HG03108 (cell line): Measurements from ENCODE around the gene SLC9A8.

Source experiments
- ATAC-seq: cut with Tn5 transposase; IDR thresholded peaks from one replicate; pipeline ENCODE4 v1.9.1; 2021; ENCODE audit warnings: moderate library complexity; ENCODE audit not compliant: unreplicated experiment

SLC9A8 gene

DNA sequence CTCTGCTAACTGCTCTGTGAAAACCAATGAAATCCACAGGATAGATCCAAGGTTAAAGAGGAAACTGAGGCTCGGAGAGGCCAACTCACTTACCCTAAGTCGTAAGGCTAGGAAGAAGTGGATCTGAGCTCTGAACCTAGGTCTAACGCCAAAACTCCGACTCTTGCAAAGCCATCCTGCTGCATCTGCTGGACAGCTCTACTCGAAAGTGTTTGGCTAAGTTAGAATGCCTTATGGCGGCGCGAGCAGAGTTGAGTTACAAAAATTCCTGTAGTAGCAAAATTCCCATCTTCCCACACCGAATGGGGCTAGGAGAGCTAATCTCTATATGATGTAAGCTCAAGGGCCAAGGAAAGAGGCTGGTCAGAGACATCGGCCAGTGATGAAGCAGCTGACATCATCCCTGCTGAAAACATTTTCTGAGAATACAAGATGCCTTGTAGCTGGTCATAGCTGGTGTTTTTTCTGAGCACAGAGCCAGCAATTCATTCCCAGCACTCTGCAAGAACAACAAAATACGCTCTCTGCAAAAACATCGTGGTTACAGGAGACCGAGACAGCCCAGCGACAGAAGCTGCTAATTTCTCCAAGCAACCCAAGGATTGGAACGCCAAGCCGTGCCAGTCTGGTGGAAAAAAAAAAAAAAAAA lies 100.9 kb downstream of the SLC9A8 start:
- ATAC-seq: no peak

DNA sequence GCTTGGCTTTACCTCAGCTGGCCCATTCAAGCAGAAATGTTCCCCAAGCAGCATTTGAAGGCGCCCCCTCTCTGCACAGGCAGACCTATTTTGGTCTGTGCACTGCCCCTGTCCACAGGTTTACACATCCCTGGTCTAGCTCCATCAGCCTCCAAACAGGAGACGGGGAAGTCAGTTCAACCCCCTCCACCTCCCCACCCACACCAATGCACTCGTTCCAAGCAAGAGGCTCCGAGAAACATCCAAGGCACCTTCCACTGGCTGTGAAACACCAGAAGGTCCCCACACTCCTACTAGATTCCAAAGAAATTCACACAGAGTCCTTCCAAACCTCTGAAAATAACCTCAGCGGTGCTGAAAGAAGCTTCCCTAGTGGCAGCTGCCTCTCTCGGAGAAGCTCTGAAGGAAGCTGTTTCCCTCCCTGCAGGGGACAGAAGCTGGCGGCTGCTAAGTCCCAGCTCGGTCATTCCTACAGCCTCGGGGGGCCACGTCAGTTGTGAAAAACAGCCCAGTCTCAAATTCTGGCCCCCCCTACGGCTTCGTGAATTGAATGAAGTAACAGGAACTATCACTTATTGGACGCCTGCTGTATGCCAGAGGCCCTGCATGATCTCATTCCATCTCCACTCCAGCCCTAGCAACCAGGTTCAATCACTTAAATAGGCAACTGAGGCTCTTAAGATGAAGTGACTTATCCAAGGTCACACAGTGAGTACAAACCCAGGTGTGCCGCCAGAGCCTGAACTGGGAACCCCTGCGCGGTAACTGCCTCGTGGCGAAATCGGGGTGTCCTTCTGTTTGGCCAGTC lies 101.9 kb downstream of the SLC9A8 start:
- no peak for ATAC-seq

DNA sequence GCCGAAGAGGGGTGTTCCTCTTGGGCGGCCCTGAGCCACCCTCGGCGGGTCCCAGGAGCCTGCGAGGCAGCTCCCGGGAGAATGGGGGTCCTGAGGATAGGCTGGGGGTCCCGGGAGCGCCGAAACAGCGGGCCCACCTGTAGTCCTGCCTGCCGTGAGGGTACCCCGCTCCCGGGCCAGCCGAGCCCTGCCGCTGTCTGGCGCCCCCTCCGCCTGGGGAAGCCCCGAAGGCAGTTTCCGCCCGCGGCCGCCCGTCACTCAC lies 102.4 kb downstream of the SLC9A8 start:
- peak; percentile 32 for ATAC-seq

DNA sequence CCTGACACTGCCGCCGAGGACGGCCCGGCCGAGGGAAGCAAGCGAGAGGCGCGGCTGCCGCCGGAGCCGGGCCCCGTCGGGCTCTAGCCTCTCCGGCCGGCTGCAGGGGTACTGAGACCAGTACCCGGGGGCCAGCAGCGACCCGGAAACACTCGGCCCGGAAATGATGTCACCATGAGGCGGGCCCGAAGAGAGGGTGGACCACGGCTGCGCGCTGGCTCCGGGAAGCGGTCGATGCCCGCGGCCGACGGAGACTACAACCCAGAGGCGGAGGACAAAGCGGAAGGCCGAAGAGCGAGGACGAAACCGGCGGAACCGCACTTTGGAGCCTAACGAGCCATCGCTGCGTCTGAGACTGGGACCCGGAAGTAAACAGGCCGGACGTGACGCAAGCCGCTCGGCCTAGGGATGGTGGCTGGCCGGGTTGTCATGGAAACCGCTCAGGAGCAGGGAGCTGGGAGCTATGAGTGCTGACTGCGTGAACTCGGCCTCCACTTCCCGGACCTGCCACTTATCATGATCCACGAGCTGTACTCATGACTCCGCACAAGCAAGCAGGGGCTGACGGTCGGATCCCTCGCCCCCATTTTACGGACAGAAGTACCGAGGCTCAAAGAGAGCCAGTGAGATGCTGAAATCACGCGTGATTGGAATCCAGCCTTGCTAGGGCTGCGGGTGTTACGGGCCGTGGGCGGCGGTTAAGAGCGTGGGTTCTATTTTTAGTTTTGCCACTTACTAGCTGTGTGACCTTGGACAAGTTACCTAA lies 102.9 kb downstream of the SLC9A8 start, which contains the start of gene SPATA2:
SPATA2 (minus strand) TSS at position 150 of the 766 bp plus-strand sequence. CDS start 7,039 bp downstream, outside the sequence.
- ATAC-seq: peak; percentile 78

DNA sequence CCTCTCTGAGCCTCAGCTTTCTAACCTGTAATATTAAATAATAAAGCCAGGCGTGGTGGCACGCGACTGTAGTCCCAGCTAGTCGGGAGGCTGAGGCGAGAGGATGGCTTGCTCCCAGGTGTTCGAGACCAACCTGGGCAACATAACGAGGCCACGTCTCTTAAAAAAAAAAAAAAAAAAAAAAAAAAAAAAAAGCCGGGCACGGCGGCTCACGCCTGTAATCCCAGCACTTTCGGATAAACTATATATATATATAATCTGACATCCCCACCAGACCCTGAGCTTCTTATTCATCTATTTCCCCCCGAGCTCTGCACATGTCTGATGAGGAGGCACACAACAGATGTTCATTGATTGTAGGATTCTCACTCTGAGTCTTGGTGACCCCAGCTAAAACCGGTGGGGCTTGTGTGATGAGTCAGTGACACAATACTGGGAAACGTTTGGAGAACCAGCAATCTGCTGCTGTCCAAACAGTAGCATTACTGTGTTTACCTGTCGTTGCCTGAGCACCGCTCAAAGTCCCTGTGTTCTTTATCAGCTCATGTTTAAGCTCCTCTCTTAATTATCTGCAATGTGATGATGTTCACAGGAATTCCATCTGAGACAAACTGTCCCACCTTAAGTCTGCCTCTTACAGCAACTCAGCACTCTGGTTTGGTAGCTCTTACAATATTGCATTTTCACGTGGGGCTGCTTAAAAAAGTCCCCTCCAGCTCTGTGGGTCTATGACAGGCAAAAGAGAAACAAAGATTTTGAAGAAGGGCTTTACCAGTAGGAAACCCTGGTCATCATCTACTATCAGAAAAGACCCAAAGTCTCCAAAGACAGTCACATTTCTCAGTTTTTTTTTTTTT lies 103.7 kb downstream of the SLC9A8 start:
- ATAC-seq: no peak

DNA sequence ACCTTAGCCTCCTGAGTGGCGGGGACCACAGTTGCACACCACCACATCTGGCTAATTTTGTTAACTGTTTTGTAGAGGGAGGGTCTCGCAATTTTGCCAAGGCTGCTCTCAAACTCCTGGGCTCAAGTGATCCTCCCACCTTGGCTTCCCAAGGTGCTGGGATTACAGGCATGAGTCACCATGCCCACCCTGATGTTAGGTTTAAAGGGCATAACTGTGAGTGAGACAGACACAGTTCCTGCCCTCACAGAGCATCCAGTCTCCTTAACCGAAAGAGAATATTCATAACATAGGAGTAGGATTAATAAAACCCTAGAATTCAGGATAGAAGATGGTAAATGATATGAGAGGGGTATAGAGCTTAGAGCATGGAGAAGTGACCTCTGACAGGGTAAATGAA lies 105.8 kb downstream of the SLC9A8 start:
- ATAC-seq: no peak

DNA sequence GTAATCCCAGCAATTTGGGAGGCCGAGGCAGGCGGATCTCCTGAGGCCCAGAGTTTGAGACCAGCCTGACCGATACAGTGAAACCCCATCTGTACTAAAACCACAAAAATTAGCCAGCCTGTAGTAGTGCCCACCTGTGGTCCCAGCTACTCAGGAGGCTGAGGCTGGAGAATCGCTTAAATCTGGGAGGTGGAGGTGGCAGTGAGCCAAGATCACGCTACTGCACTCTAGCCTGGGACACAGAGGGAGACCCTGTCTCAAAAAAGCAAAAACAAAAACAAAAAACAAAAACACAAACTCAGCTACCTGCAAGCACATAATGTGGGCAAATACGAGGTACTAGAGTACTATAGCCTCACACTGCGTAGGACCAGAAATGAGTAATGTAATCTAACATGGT lies 106.4 kb downstream of the SLC9A8 start:
- ATAC-seq: no peak

DNA sequence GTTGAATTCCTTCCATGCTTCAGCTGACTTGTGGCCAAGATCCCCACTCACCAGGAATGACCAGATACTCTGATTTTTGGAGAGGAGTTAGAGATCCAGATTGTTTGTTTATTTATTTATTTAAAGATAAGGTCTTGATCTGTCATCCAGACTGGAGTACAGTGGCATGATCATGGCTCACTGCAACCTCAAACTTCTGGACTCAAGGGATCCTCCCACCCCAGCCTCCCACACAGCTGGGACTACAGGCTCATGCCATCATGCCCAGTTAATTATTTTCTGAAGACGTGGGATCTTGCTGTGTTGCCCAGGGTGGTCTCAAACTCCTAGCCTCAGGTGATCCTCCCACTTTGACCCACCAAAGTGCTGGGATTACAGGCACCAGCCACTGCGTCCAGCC lies 106.8 kb downstream of the SLC9A8 start:
- no peak for ATAC-seq

DNA sequence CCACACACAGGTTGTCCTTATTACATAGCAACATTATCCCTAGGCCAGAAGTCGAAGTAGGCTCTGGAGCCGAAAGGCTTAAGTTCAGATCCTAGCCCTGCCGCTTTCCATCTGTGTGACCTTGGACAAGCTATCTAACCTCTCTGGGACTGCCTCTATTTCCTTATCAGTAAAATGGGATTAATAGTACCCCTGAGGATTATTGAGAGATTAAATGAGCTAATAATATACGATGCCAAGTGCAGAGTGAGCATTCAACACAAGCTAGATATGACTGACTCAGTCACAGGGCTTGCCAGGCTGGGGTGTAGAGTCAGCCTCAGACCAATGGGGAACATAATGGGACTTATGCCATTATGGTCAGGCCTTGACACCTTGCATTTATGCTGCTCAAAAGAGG lies 111.6 kb downstream of the SLC9A8 start:
- no peak for ATAC-seq

DNA sequence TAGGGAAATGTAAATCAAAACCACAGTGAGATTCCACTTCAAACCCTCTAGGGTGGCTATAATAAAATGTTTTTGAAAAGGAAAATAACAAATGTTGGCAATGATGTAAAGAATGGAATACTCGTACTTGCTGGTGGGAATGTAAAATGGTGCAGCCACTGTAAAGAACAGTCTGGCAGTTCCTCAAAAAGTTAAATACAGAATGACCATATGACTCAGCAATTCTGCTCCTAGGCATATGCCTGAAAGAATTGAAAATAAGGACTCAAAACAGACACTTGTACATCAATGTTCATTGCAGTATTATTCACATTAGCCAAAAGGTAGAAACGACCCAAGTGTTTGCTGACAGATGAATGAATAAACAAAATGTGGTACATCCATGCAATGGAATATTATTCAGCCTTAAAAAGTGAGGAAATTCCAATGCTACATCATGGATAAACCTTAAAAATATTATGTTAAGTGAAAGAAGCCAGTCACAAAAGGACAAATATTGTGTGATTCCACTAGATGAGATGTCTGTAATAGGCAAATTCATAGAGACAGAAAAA lies 113.3 kb downstream of the SLC9A8 start:
- ATAC-seq: no peak

DNA sequence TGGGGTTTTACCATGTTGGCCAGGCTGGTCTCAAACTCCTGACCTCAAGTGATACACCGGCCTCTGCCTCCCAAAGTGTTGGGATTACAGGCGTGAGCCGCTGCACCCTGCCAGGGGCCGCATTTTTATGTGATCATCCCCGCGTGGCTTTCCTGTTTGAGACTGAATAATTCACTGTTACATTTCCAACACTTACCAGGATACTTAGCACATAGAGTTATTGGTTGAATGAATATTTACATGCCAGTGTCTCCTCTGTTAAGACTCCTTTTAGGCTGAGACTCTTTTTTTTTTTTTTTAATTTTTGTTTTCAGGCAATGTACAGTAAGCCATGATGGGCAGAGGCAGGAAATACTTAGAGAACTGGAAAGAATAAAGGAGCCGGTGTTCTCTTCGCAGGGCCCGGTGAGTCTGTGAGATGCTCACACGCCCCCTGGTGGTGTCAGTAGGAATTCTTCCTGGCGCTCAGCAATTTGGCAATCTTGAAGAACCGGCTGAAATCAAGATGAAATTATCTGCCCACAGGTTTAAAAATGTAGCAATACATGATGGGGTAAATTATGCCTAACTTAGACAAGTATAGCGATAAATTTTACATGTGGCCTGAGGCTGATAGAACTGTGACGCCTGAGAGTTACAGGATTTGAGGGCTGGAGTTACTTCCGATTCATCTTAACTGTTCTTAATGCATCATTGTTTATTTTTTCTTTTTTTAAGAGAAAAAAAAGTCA lies 115.9 kb downstream of the SLC9A8 start:
- no peak for ATAC-seq

DNA sequence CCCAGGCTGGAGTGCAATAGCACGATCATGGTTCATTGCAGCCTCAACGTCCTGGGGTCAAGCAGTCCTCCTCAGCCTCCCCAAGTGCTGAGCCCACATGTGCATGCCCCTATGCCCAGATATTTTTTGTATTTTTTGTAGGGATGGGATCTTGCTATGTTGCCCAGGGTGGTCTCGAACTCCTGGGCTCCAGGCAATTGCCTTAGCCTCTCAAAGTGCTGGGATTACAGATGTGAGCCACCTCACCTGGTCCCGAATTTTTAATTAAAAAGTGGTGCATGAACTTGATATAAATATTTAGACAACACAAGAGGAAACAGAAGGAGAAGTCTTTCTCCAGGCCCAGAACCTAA lies 116.5 kb downstream of the SLC9A8 start:
- no peak for ATAC-seq

DNA sequence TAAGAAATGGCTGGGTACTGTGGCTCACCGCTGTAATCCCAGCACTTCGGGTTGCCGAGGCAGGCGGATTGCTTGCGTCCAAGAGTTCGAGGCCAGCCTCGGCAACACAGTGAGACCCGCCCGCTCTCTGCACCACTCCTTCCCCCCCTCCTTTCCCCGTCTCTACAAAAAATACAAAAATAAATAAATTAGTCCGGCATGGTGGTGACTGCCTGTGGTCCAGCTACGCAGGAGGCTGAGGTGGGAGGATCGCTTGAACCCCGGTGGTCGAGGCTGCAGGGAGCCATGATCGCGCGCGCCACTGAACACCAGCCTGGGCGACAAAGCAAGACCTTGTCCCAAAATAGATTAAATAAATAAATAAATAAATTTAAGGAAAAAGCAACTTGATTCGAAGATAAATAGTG lies 123.1 kb downstream of the SLC9A8 start:
- no peak for ATAC-seq

DNA sequence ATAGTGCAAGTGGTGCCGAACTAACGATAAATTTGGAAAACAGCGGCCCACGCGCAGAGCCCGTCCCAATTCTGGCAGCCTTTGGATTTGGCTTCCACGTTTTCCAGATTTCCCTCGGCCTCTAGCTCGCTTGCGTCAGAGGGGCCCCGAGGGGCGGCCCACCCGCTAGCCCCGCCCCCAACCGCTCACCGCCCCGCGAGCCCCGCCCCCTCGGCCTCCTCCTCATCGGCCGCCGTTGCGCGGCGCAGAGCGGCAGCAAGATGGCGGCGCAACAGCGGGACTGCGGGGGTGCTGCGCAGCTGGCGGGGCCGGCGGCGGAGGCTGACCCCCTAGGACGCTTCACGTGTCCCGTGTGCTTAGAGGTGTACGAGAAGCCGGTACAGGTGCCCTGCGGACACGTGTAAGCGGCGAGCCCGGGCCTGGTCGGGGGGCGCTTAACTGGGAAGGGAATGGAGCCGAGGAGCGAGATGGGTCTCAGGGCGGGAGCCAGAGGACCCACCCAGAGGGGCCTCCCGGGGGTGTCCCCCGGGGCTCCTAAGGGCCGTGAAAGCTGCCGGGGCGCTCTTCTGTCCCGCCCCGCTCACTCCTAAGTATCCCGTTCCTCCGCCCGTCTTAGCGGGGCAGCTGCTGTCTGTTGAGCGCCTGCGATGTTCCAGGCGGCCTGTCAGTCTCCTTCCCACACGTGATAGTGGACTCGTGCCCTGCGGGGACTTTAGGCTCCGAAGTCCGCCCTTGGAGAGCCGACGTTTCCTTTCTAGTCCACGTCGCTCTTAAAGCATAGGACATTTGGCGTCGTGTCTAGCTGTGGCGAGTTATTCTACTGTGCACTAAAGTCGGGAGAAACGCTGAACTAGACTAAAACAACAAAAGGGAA lies 123.8 kb downstream of the SLC9A8 start, which contains the start of gene RNF114:
RNF114 (plus strand) TSS at position 245 of the 874 bp plus-strand sequence; CDS start at position 261, 16 bp downstream.
- peak; percentile 72 for ATAC-seq

DNA sequence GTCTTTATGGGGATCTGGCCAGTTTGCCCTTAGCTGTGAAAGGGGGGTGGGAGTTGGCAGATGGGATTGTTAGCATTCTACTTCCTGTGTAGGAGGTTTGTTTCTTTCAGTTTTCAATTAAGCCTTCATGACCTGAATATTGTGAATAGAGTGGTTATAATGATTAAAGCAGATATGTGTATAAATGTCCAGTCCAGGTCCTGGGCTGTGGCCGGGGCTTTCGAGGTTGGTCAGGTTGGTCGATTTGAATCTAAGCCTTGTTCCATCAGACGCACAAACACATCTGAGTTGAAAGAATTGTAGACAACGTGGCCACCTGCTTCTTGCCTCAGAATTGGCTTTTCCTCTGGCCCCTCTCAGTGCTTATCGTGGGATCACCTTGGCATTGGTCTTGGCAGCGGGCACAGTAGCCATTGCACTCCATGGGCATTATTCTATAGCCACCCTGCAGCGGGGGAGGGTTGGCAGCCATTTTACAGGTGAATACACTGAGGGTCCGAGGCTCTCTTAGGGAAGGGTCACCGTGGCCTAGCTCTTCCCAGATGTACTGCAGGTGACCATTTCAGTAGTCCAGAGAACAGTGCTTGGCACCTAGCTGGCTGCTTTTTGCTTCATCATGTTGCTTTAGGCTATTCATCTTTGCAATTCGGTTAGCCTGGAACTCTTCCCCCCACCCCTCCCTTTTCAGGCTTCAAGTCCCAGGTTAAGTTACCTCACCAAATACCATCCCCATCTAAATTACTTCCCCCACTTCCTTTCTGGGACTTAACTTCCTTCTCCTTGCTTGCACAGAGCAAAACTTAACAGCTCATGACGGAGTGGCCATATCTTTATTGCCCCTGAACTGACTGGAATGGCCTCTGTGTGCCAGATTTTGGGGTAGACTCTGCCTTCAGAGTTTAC lies 124.7 kb downstream of the SLC9A8 start:
- ATAC-seq: no peak

DNA sequence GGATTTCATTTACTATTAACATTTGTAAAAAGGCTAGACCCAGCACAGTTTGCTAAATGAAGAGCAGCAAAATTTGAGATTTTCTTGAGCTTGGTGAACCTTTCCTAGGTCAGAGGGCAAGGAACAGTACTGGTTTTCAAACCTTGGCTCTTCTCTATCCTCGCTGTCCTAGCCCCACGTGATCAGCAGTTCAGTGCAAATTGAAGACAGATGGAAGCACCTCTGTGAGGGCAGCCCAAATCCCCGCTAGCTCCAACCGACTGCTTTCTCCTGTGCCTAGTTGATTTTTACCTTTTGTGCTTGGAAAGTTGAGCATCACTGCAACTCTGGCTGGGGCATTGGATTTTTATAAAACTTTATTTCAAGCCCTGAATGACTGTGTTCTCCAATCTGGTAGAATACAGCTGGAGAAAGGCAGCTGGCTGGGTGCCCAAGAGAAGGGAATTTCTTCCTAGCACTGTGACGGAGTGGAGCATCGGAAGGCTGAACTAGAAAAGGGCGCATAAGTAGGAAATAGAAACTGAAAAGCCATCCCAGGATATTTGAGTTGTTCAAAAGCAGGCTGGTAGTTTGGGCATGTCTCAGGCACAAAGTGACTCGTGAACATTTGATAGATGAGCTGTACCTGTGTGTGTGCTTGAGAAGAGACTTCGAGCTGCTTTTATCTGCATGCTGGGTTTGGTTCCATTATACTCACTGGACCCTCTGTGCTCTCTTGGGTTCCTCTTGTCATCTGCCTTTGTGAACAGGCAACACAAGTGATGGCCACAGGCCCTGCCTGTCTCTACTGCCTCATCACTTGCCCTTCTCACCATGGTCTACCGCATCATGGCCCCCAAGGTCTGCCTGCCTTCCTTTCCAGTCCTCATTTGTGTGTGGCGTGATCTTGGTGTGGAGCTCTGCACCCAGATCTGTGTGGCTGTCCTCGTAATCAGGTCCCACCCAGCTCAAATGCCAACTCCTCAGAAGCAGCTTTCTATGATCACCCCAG lies 125.8 kb downstream of the SLC9A8 start:
- no peak for ATAC-seq

DNA sequence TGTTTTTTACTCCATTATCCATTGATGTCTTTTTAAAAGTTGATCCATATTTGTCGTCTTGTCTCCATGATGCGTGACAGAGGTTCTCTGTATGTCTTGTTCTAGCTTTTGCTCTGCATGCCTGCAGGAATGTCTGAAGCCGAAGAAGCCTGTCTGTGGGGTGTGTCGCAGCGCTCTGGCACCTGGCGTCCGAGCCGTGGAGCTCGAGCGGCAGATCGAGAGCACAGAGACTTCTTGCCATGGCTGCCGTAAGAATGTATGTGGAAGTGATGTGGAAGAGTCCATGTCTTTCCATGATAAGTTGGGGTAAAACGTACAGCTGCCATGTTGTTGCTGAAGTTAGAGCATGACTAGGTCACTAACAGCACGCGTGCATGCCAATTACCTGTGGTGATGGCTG lies 128.8 kb downstream of the SLC9A8 start:
- no peak for ATAC-seq
